Endothelial cell of umbilical vein (primary cell): ENCODE measurements around the gene MAP4K4. TPM values are rescaled to one million over a fixed set of nuclear protein-coding genes. Genes with fewer than 3 reads are reported as not detected.

Source experiments
- BruUV-seq: library from RNA; stranded (reverse); fragments of 400-500 nt; replicated peaks from 2 replicates; lab custom pipeline; 2021; lab: Mats Ljungman, UMichigan
- CTCF ChIA-PET: fragments of 300-600, 350-600 bp; sonication (Branson Sonifier 250); formaldehyde crosslinking; loops from one replicate; lab custom pipeline; 2021; ENCODE audit warnings: antibody characterized with exemption, inconsistent platforms; lab: Charles Lee
- POLR2A ChIA-PET: fragments of 300-600, 350-600 bp; sonication (Branson Sonifier 250); formaldehyde crosslinking; loops from one replicate; lab custom pipeline; 2021; ENCODE audit warnings: antibody characterized with exemption, inconsistent platforms; lab: Charles Lee
- DNase-seq: peaks from one replicate; pipeline ENCODE4 v3.0.0-alpha.2; 2011; ENCODE audit warnings: low read depth, low spot score
- FAIRE-seq: peaks from 2 replicates; lab custom pipeline; 2011; peaks lifted over from hg19 to GRCh38; lab: Jason Lieb, UNC
- H2AFZ ChIP-seq: 2 replicates; pipeline ENCODE4 v1.6.0; 2012; ENCODE audit warnings: low read depth, low read length, control low read depth, inconsistent platforms
- H3K27ac ChIP-seq: 2 replicates; pipeline ENCODE4 v1.5.1; 2011; ENCODE audit warnings: low read depth, mild to moderate bottlenecking, control low read depth, low read length, moderate library complexity; ENCODE audit not compliant: insufficient read depth
- H3K27me3 ChIP-seq, 2 experiments: 2 replicates each; pipeline versions ENCODE4 v1.6.0 to v1.6.1; 2011; ENCODE audit warnings: low read length in 2 of 2, mixed read lengths in 1 of 2; ENCODE audit not compliant: control insufficient read depth in 2 of 2, insufficient read depth in 2 of 2
- H3K36me3 ChIP-seq, 2 experiments: 2 replicates in 1 of 2; 3 replicates in 1 of 2; pipeline ENCODE4 v1.5.1; 2011; ENCODE audit warnings: low read length in 2 of 2, mild to moderate bottlenecking in 1 of 2, moderate library complexity in 1 of 2; ENCODE audit not compliant: control insufficient read depth in 2 of 2, insufficient read depth in 2 of 2; ENCODE audit errors: extremely low read depth in 1 of 2
- H3K4me1 ChIP-seq: 3 replicates; pipeline ENCODE4 v1.5.1; 2011; ENCODE audit warnings: mild to moderate bottlenecking, low read length; ENCODE audit not compliant: control insufficient read depth, insufficient read depth; ENCODE audit errors: extremely low read depth
- H3K4me2 ChIP-seq: 2 replicates; pipeline ENCODE4 v1.6.1; 2011; ENCODE audit warnings: low read length, control low read depth, mixed read lengths; ENCODE audit not compliant: insufficient read depth
- H3K4me3 ChIP-seq, 3 experiments: fragments of 200-600 bp in 1 of 3; sonication (generic), shearing (Covaris generic) in 1 of 3; replicated peaks in 1 of 3; 2 replicates each; pipeline ENCODE4 v1.5.1; 2011 to 2016; ENCODE audit warnings: control low read depth in 3 of 3, low read length in 3 of 3, mild to moderate bottlenecking in 2 of 3, inconsistent platforms in 1 of 3, low read depth in 1 of 3, moderate library complexity in 1 of 3; ENCODE audit not compliant: insufficient read depth in 1 of 3
- H3K79me2 ChIP-seq: 2 replicates; pipeline ENCODE4 v1.6.0; 2012; ENCODE audit warnings: low read length, inconsistent platforms; ENCODE audit not compliant: control insufficient read depth, insufficient read depth
- H3K9ac ChIP-seq: replicated peaks from 2 replicates; pipeline ENCODE3; 2011; ENCODE audit warnings: low read length, control low read depth; ENCODE audit not compliant: insufficient read depth; ENCODE audit errors: extremely low read depth
- H3K9me1 ChIP-seq: replicated peaks from 3 replicates; pipeline ENCODE4 v1.6.0; 2011; ENCODE audit warnings: mild to moderate bottlenecking, low read length; ENCODE audit not compliant: control insufficient read depth, insufficient read depth; ENCODE audit errors: extremely low read depth
- H3K9me3 ChIP-seq: replicated peaks from 2 replicates; pipeline ENCODE4 v1.5.1; 2012; ENCODE audit warnings: low read length, inconsistent platforms; ENCODE audit not compliant: control insufficient read depth, insufficient read depth
- H4K20me1 ChIP-seq: replicated peaks from 2 replicates; pipeline ENCODE3; 2011; ENCODE audit warnings: mild to moderate bottlenecking, low read length; ENCODE audit not compliant: control insufficient read depth, insufficient read depth; ENCODE audit errors: extremely low read depth
- CTCF ChIP-seq, 2 donors: IDR thresholded peaks; 1 replicate in 1 of 2; 2 replicates in 1 of 2; pipeline ENCODE4 v1.5.1; 2011; ENCODE audit warnings: low read length in 2 of 2, mild to moderate bottlenecking in 2 of 2, moderate library complexity in 2 of 2, control low read depth in 1 of 2, inconsistent platforms in 1 of 2, low read depth in 1 of 2; ENCODE audit not compliant: insufficient read depth in 1 of 2; ENCODE audit errors: extremely low read depth in 1 of 2
- EZH2 ChIP-seq: IDR thresholded peaks from 2 replicates; pipeline ENCODE4 v1.6.1; 2012; ENCODE audit warnings: borderline replicate concordance, low read depth, mild to moderate bottlenecking, moderate library complexity, low read length, inconsistent platforms; ENCODE audit not compliant: severe bottlenecking
- FOS ChIP-seq: IDR thresholded peaks from 2 replicates; pipeline ENCODE4 v1.6.1; 2011; ENCODE audit warnings: mild to moderate bottlenecking, low read length, moderate library complexity, borderline replicate concordance; ENCODE audit not compliant: insufficient read depth
- GATA2 ChIP-seq: IDR thresholded peaks from 2 replicates; pipeline ENCODE4 v1.7.0; 2011; ENCODE audit warnings: low read depth, mild to moderate bottlenecking, moderate library complexity, mixed read lengths, low read length; ENCODE audit not compliant: insufficient read length, insufficient read depth
- JUN ChIP-seq: IDR thresholded peaks from 2 replicates; pipeline ENCODE4 v1.6.1; 2011; ENCODE audit warnings: borderline replicate concordance, low read depth; ENCODE audit not compliant: insufficient read length, insufficient read depth
- MYC ChIP-seq: IDR thresholded peaks from one replicate; pipeline ENCODE4 v1.6.1; 2011; ENCODE audit warnings: mild to moderate bottlenecking, low read depth, low read length
- POLR2A ChIP-seq: IDR thresholded peaks from 2 replicates; pipeline ENCODE4 v1.6.1; 2012; ENCODE audit warnings: low read depth, mild to moderate bottlenecking, control low read depth, low read length
- POLR2AphosphoS5 ChIP-seq: IDR thresholded peaks from 2 replicates; pipeline ENCODE4 v1.6.1; 2012; ENCODE audit warnings: low read depth, mild to moderate bottlenecking, control low read depth, low read length, moderate library complexity; ENCODE audit not compliant: insufficient read depth
- dilution Hi-C: fragments of 300-500 bp; cut with MboI; formaldehyde crosslinking; loops from one replicate; pipeline ENCODE4 v1.15.0; 2019; ENCODE audit warnings: low sequenced_read_pairs; ENCODE audit not compliant: extremely low pct_ligation_motif_present
- intact Hi-C: fragments of 100-400 bp; cut with micrococcal nuclease; formaldehyde crosslinking; loops from one replicate; pipeline ENCODE4 v1.10.0; 2022
- polyA plus RNA-seq, 4 experiments: library from polyadenylated mRNA; depleted of rRNA in 3 of 4; stranded (reverse) in 3 of 4; unstranded in 1 of 4; fragments of >200 nt; gene quantifications; 2 replicates each; pipeline versions ENCODE4 v1.2.1 to v1.2.3, GENCODE V29; 2011 to 2012; ENCODE audit warnings: missing spikeins in 1 of 4
- total RNA-seq: library from RNA; stranded (reverse); gene quantifications from 2 replicates; pipeline ENCODE4 v1.2.3, GENCODE V29; 2021
- TF ChIP-seq, protein P1 (sequence below): IDR thresholded peaks from 2 replicates; pipeline ENCODE4 v1.6.1; 2011; ENCODE audit not compliant: insufficient read depth, insufficient read length

MAP4K4 gene
- total and polyA plus RNA-seq, 2 donors (not counting 3 experiments of a cell fraction or from before 2014, with no cell fraction given), result 79.4 to 269 TPM

DNA sequence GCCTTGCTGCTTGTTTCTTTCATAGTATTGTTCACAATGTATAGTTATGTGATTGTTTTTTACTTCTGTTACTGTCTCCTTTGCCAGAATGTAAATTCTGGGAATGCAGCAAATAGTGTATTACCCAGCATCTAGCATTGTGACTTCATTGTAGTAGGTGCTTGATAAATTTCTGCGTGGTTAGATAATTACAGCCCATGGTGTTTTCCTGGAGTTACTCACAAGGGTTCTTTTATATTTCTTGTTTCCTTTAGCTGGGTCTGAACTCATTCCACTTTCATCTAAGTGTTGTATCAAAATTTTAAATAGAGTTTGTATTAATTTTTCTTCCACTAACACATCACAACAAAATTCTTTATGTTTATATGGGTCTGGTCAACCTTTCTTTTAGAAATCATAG, 132.6 kb downstream of the MAP4K4 start:
- H3K27me3 ChIP-seq, result no peaks in the 10 kb centered on the region
- no peak for FAIRE-seq
- no peak overlapping the region for H3K4me3 ChIP-seq
- peaks cover 20 to 41% of the 10 kb centered on the region in 2 experiments for H3K36me3 ChIP-seq
- ChIA-PET CTCF (interaction anchor here (0.7 to 10.3 kb wide), 11 partner anchors 8 to 489 kb away, joined by 3 to 90 read pairs (median 17); no protein-coding TSS in a partner anchor), POLR2A (interaction anchor here (1.3 kb wide), 1 partner anchor 131 kb away, joined by 7 read pairs; no protein-coding TSS in a partner anchor)
- dilution Hi-C loops, result no loop called here
- no peak overlapping the region for H3K4me2 ChIP-seq
- no peaks in the 10 kb centered on the region for H3K9me1 ChIP-seq
- H3K27ac ChIP-seq, result no peak overlapping the region
- no peak overlapping the region for H2AFZ ChIP-seq
- H3K4me1 ChIP-seq, result peaks cover 35% of the 10 kb centered on the region
- H3K9me3 ChIP-seq, result no peaks in the 10 kb centered on the region
- no peak for DNase-seq
- H3K79me2 ChIP-seq, result peaks cover 75% of the 10 kb centered on the region
- no peaks in the 10 kb centered on the region for H4K20me1 ChIP-seq
- intact Hi-C loops, result loop anchor here (2.0 to 5.0 kb wide), 2 partner anchors 59 to 488 kb away; no protein-coding TSS in a partner anchor
- no TSS peak for BruUV-seq
- no peak for TF ChIP-seq CTCF (IDR thresholded peaks at IDR 0.05; ENCODE audit: extremely low read depth in 1 of 2, insufficient read depth in 1 of 2, low read depth in 1 of 2, low read length in 2 of 2)
- TF ChIP-seq FOS, result no peak
- TF ChIP-seq MYC, result no peak
- no peak for TF ChIP-seq POLR2AphosphoS5
- no peak for TF ChIP-seq GATA2
- TF ChIP-seq EZH2, result no peak
- no peak for TF ChIP-seq POLR2A
- no peak for TF ChIP-seq JUN
- TF ChIP-seq, protein P1, sequence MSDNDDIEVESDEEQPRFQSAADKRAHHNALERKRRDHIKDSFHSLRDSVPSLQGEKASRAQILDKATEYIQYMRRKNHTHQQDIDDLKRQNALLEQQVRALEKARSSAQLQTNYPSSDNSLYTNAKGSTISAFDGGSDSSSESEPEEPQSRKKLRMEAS, result no peak
- H3K9ac ChIP-seq, result no peak overlapping the region
